Central memory CD8-positive, alpha-beta T cell (primary cell): ENCODE data around the gene ZNF467.

Source experiments
- ATAC-seq: fragments of 150-1000 bp; cut with Tn5 transposase; replicated peaks from 2 replicates; pipeline ENCODE4 v1.10.0; 2022; ENCODE audit warnings: mild to moderate bottlenecking, moderate FRiP score, moderate number of reproducible peaks; ENCODE audit not compliant: poor library complexity, severe bottlenecking; ENCODE audit errors: extremely low read depth
- DNase-seq, 2 donors: peaks; one replicate each; pipeline ENCODE4 v3.0.0; 2021; ENCODE audit warnings: low spot score in 2 of 2
- H3K27ac Mint-ChIP-seq: one replicate; pipeline ENCODE4 v1.8.0; 2022; ENCODE audit warnings: low read depth, mild to moderate bottlenecking, moderate library complexity, mixed read lengths
- H3K27me3 Mint-ChIP-seq: one replicate; pipeline ENCODE4 v1.8.0; 2022; ENCODE audit warnings: mixed read lengths
- H3K36me3 Mint-ChIP-seq: one replicate; pipeline ENCODE4 v1.8.0; 2022; ENCODE audit warnings: mild to moderate bottlenecking, moderate library complexity, mixed read lengths; ENCODE audit not compliant: insufficient read depth
- H3K4me1 Mint-ChIP-seq: one replicate; pipeline ENCODE4 v1.8.0; 2022; ENCODE audit warnings: mixed read lengths
- H3K4me3 Mint-ChIP-seq: one replicate; pipeline ENCODE4 v1.8.0; 2022; ENCODE audit warnings: mild to moderate bottlenecking, moderate library complexity, mixed read lengths
- H3K9me3 Mint-ChIP-seq: one replicate; pipeline ENCODE4 v1.8.0; 2022; ENCODE audit warnings: mixed read lengths

Gene ZNF467

DNA sequence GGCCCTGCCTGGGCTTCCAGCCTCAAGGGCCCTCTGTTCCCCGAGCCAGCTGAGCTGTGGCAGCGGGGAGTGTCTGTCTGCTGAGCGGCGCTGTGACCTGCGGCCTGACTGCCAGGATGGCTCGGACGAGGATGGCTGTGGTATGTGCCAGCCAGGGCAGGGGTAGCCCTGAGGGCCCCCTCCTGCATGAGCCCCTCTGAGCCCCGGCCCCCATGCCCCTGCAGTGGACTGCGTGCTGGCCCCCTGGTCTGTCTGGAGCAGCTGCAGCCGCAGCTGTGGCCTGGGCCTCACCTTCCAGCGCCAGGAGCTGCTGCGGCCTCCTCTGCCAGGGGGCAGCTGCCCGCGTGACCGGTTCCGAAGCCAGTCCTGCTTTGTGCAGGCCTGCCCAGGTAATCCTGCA lies 28.4 kb upstream of the ZNF467 start:
- H3K4me1 Mint-ChIP-seq: no peaks in the 10 kb centered on the region
- no peaks in the 10 kb centered on the region for H3K36me3 Mint-ChIP-seq
- H3K4me3 Mint-ChIP-seq: no peak overlapping the region
- no peak overlapping the region for H3K27ac Mint-ChIP-seq
- DNase-seq: no peak
- ATAC-seq: no peak
- peaks cover 11% of the 10 kb centered on the region for H3K27me3 Mint-ChIP-seq
- H3K9me3 Mint-ChIP-seq: no peaks in the 10 kb centered on the region

DNA sequence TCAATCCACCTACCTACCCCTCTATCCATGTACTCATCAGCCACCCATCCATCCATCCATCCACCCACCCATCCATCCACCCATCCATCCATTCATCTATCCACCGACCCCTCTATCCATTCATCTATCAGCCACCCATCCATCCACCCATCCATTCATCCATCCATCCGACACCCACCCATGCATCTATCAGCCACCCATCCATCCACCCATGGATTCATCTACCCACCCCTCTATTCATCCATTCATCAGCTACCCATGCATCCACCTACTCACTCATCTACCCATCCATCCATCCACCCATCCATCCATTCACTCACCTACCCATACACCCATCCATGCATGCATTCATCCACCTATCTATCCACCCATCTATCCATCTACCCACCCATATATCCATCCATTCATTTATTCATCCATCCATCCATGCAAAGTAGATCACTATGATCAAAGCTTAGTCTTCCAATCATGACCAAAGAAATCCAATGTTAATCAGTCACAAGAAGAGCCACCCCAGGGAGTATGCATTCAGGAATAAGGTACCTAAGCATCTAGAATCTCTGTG lies 27.7 kb upstream of the ZNF467 start:
- ATAC-seq (no peak), DNase-seq (no peak)
- Mint-ChIP-seq H3K27ac (no peak overlapping the region), H3K4me3 (no peak overlapping the region), H3K36me3 (no peaks in the 10 kb centered on the region), H3K27me3 (peaks cover 4% of the 10 kb centered on the region), H3K4me1 (no peaks in the 10 kb centered on the region), H3K9me3 (no peaks in the 10 kb centered on the region)

DNA sequence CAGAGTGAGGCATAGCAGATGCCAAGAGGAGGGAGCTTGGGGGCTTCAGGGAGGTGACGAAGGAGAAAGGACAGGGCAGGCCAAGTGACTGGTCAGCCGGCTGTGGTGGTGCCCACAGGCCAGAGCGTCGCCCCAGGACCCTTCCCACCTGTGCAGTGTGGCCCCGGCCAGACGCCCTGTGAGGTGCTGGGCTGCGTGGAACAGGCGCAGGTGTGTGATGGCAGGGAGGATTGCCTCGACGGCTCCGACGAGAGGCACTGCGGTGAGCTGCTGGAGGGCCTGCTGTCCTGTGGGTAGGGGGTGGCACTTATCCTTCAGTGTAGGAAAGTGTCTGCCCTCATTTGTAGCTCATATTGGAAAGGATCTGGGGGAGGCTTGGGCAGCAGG lies 26.8 kb upstream of the ZNF467 start:
- Mint-ChIP-seq H3K36me3 (no peaks in the 10 kb centered on the region), H3K27me3 (peaks cover 4% of the 10 kb centered on the region), H3K4me1 (no peaks in the 10 kb centered on the region), H3K4me3 (no peak overlapping the region), H3K9me3 (no peaks in the 10 kb centered on the region), H3K27ac (no peak overlapping the region)
- DNase-seq: no peak
- ATAC-seq: no peak

DNA sequence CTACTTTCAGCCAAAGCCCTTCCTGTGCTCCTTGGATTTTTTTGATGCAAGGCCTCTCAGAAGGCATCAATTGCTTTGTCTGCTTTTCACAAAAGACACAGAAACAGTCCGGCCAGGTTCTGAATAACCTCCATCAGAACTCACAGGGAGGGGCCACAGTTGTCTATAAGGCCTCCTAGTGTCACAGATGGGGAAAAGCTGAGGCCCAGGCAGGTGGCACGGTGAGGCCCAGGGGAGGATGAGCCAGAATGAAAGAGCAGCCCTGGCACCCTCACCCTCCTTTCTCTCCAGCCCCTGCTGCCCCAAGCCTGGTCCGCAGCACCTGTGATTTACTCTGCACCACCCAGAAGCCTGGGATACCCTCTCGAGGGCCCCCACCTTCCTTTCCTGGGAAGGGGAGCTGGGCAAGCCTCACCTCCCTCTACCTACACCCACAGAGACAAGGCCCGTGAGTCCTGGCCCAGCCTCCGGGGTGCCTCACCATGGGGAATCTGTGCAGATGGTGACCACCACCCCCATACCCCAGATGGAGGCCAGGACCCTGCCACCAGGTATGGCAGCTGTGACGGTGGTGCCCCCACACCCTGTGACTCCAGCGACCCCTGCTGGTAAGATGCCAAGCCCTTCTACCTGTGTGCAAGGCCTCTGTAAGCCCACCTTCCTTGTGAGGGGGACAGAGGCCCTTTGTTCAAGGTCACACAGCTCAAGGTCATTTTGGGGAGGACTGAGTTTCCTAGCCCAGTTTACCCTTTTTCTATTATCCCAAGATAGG lies 26.2 kb upstream of the ZNF467 start:
- DNase-seq (peak; percentile 34 to 37), ATAC-seq (peak; percentile 52)
- Mint-ChIP-seq H3K9me3 (no peaks in the 10 kb centered on the region), H3K27ac (no peak overlapping the region), H3K36me3 (no peaks in the 10 kb centered on the region), H3K27me3 (peaks cover 9% of the 10 kb centered on the region), H3K4me3 (no peak overlapping the region), H3K4me1 (no peaks in the 10 kb centered on the region)

DNA sequence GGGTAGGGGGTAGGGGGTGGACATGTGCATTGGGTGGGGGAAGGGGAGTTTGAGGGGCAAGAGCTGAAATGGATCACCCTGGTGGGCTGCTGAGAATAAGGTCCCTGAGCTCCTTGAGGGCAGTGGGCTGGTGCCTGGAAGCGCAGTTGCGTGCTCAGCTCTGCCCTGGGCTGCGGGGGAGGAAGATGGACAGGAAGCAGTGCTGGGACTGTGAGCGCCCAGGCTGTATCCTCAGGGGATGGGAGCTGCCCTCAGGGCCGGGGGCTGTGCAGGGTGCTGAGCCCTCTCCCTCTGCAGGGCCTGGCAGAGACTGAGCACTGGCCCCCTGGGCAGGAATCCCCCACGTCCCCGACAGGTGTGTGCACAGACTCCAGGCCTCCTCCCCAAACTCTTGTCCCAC lies 24.4 kb upstream of the ZNF467 start:
- ATAC-seq (no peak), DNase-seq (no peak)
- H3K4me1 Mint-ChIP-seq: no peaks in the 10 kb centered on the region
- no peak overlapping the region for H3K4me3 Mint-ChIP-seq
- H3K27ac Mint-ChIP-seq: no peak overlapping the region
- no peaks in the 10 kb centered on the region for H3K9me3 Mint-ChIP-seq
- H3K36me3 Mint-ChIP-seq: no peaks in the 10 kb centered on the region
- peaks cover 26% of the 10 kb centered on the region for H3K27me3 Mint-ChIP-seq

DNA sequence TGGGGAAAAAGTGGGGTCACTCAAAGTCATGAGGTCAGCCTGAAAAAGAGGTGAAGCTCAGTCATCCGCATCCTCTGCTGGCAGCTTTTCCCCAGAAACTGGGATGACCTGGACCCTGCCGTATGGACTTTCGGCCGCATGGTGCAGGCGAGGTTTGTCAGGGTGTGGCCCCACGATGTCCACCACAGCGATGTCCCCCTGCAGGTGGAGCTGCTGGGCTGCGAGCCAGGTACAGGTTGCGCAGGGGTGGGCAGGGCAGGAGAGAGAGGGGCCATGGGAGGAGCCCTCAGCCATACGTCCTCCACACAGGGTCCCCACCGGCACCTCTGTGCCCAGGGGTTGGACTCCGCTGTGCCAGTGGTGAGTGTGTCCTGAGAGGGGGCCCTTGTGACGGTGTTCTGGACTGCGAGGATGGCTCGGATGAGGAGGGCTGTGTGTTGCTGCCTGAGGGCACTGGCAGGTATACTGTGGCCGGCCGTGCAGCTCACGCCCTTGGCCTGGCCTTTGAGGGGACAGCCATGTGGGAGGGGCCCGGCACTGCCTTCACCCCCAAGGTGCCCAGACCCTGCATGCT lies 23.0 kb upstream of the ZNF467 start:
- ATAC-seq (no peak), DNase-seq (no peak)
- Mint-ChIP-seq H3K27me3 (peaks cover 40% of the 10 kb centered on the region), H3K4me3 (no peak overlapping the region), H3K4me1 (no peaks in the 10 kb centered on the region), H3K27ac (no peak overlapping the region), H3K36me3 (no peaks in the 10 kb centered on the region), H3K9me3 (no peaks in the 10 kb centered on the region)

DNA sequence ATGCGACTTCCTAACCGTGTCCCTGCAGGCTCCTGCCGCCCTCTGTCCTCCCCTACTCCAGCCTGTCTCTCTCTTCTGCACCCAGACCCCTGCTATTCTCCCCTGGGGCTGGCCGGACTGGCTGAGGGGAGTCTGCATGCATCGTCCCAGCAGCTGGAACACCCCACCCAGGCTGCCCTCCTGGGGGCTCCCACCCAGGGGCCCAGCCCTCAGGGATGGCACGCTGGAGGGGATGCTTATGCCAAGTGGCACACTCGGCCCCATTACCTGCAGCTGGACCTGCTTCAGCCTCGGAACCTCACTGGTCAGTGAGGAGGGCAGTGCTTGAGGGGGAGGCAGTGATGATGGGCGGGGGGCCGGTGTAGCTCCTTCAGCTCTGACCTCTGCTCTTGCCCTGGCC lies 21.7 kb upstream of the ZNF467 start:
- no peak for ATAC-seq
- Mint-ChIP-seq H3K4me1 (no peaks in the 10 kb centered on the region), H3K36me3 (no peaks in the 10 kb centered on the region), H3K9me3 (no peaks in the 10 kb centered on the region), H3K27ac (no peak overlapping the region), H3K4me3 (no peak overlapping the region), H3K27me3 (peaks cover 42% of the 10 kb centered on the region)
- DNase-seq: no peak

DNA sequence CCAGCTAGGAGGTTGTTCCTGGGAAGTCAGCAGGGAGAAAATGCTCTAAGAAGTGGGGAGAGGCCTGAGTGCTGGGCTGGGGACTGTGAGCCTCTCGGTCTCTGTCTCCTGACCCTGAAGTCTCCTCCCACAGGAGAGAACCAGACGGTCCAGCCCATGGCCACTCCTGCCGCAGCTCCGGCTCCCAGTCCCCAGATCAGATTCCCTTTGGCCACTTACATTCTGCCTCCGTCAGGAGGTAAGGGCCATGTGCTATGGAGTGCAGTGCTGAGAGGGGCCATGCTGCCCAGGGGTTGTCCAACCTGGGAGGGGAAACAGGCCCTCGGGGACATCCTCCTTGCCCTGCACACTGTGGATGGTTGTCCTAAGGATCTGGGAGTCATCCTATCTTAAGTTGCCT lies 21.3 kb upstream of the ZNF467 start:
- Mint-ChIP-seq H3K4me3 (no peak overlapping the region), H3K27ac (no peak overlapping the region), H3K4me1 (no peaks in the 10 kb centered on the region), H3K36me3 (no peaks in the 10 kb centered on the region), H3K27me3 (peaks cover 47% of the 10 kb centered on the region), H3K9me3 (no peaks in the 10 kb centered on the region)
- ATAC-seq: no peak
- DNase-seq: no peak

DNA sequence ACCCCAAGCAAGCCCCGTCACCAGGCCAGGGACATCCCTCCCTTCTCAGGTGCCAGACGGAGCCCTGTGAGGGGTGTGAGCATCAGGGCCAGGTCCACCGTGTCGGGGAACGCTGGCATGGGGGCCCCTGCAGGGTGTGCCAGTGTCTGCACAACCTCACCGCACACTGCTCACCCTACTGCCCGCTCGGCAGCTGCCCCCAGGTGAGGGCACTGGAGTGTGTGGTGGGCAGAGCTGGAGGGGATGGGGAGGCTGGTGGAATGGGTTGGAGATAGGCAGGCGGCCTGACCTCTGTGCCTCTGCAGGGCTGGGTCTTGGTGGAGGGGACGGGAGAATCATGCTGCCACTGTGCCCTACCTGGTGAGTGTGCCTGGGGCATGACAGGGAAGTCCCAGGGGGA lies 19.9 kb upstream of the ZNF467 start:
- no peaks in the 10 kb centered on the region for H3K4me1 Mint-ChIP-seq
- peaks cover 61% of the 10 kb centered on the region for H3K27me3 Mint-ChIP-seq
- no peaks in the 10 kb centered on the region for H3K36me3 Mint-ChIP-seq
- H3K9me3 Mint-ChIP-seq: no peaks in the 10 kb centered on the region
- H3K4me3 Mint-ChIP-seq: no peak overlapping the region
- no peak for ATAC-seq
- H3K27ac Mint-ChIP-seq: no peak overlapping the region
- DNase-seq: no peak

DNA sequence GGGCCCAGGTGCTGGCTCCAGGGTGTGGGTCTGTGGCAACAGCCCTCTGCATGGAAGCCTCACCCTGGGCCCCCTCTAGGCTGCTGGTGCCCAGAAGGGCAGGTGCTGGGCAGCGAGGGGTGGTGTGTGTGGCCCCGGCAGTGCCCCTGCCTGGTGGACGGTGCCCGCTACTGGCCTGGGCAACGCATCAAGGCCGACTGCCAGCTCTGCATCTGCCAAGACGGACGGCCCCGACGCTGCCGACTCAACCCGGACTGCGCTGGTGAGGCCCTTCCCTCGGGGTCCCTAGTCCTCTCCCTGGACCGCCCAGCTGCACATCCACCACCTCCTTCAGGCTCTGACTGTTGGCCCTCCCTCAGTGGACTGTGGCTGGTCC lies 18.8 kb upstream of the ZNF467 start:
- no peaks in the 10 kb centered on the region for H3K36me3 Mint-ChIP-seq
- no peaks in the 10 kb centered on the region for H3K9me3 Mint-ChIP-seq
- ATAC-seq: no peak
- H3K27me3 Mint-ChIP-seq: peaks cover 66% of the 10 kb centered on the region
- no peak overlapping the region for H3K27ac Mint-ChIP-seq
- H3K4me3 Mint-ChIP-seq: no peak overlapping the region
- H3K4me1 Mint-ChIP-seq: no peaks in the 10 kb centered on the region
- no peak for DNase-seq

DNA sequence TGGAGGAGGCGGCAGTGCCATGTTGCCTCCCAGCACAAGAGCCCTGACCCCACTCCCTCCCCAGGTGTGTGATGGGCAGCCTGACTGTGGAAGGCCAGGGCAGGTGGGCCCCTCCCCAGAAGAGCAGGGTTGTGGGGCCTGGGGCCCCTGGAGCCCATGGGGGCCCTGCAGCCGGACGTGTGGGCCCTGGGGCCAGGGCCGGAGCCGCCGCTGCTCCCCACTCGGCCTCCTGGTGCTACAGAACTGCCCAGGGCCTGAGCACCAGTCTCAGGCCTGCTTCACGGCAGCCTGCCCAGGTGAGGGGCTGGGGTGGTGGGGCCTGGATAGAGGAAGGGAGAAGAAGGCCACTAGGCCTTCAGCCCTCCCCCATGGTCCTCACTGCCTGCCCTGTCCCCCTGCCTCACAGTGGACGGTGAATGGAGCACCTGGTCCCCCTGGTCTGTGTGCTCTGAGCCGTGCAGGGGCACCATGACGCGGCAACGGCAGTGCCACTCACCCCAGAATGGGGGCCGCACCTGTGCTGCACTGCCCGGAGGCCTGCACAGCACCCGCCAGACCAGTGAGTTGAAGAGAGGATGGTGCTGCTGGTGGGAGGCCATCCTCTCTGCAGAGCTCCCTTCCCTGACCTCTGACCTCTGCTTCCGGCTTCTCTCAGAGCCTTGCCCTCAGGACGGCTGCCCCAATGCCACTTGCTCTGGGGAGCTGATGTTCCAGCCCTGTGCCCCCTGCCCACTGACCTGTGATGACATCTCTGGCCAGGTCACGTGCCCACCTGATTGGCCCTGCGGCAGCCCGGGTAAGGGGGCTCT lies 18.2 kb upstream of the ZNF467 start:
- DNase-seq: no peak
- no peak overlapping the region for H3K4me3 Mint-ChIP-seq
- H3K9me3 Mint-ChIP-seq: no peaks in the 10 kb centered on the region
- H3K27me3 Mint-ChIP-seq: peaks cover 66% of the 10 kb centered on the region
- no peaks in the 10 kb centered on the region for H3K4me1 Mint-ChIP-seq
- H3K36me3 Mint-ChIP-seq: no peaks in the 10 kb centered on the region
- no peak overlapping the region for H3K27ac Mint-ChIP-seq
- no peak for ATAC-seq

DNA sequence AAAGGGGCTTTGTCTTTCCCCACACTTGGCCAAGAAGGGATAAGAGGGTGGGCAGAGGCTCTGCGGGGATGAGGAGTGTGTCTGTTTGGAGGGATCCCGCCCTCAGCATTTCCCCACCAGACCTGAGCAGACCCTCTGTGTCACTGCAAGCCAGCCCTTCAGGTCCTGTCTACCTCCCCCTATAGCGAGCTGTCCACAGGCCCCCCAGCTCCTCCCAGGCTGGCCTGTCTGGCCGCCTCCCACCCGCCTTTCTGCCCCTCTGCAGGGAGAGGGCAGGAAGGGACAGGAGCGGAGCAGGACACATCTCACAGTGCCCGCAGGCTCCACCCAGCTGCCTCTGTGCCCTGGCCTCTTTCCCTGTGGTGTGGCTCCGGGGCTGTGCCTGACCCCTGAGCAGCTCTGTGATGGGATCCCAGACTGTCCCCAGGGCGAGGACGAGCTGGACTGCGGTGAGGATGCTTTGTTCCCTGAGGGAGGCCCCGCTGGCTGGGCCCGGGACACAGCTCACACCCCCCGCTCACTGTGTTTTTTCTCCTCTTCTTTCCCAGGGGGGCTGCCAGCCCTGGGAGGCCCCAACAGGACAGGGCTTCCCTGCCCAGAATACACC lies 17.5 kb upstream of the ZNF467 start:
- Mint-ChIP-seq H3K36me3 (no peaks in the 10 kb centered on the region), H3K9me3 (no peaks in the 10 kb centered on the region), H3K27ac (no peak overlapping the region), H3K4me1 (no peaks in the 10 kb centered on the region), H3K27me3 (peaks cover 66% of the 10 kb centered on the region), H3K4me3 (no peak overlapping the region)
- ATAC-seq: no peak
- no peak for DNase-seq
